ENCODE measurements around the gene INPP4B. TPM values are rescaled to one million over a fixed set of nuclear protein-coding genes. Genes with fewer than 3 reads are reported as not detected.

Gene INPP4B
- total and polyA plus RNA-seq, 2 donors from 2014 or later: 2.6 to 18.9 TPM

- Histone ChIP-seq H3K27ac (ENCODE audit: low read depth in 2 of 2, low read length in 2 of 2) (no peak overlapping the region), H3K27me3 (ENCODE audit: control insufficient read depth, insufficient read depth, low read length) (no peaks in the 10 kb centered on the region), H3K4me1 (ENCODE audit: control insufficient read depth in 2 of 3, insufficient read depth in 2 of 3, low read depth in 1 of 3, low read length in 3 of 3) (no peaks in the 10 kb centered on the region), H3K4me3 (ENCODE audit: low read length in 3 of 3) (no peak overlapping the region), H3K9ac (ENCODE audit: low read length in 3 of 3) (no peak overlapping the region), H3K36me3 (ENCODE audit: control insufficient read depth in 2 of 3, insufficient read depth in 3 of 3, low read length in 3 of 3) (no peaks in the 10 kb centered on the region), H3K9me3 (ENCODE audit: control insufficient read depth in 2 of 3, insufficient read depth in 1 of 3, low read length in 3 of 3) (peaks cover 0 to 4% (median 0%) of the 10 kb centered on the region in 3 donors)
- FAIRE-seq (no peak), DNase-seq (no peak)
- intact Hi-C loops (cut with DNase I): no loop called here
- TF ChIP-seq CTCF (IDR thresholded peaks at IDR 0.05; ENCODE audit: borderline replicate concordance, extremely low read depth, insufficient read depth): no peak
Measured at GRCh38 chr4:142065086-142065647, 780.9 kb downstream of the INPP4B start.

GRCh38 chr4:142064181-142064580 lies 781.9 kb downstream of the INPP4B start:
- H3K36me3 ChIP-seq (ENCODE audit: control insufficient read depth in 2 of 3, insufficient read depth in 3 of 3, low read length in 3 of 3): no peaks in the 10 kb centered on the region

GRCh38 chr4:142045996-142046395 lies 800.1 kb downstream of the INPP4B start:
- no peaks in the 10 kb centered on the region for H3K4me1 ChIP-seq (ENCODE audit: control insufficient read depth in 2 of 3, insufficient read depth in 2 of 3, low read depth in 1 of 3, low read length in 3 of 3)
- no peak for TF ChIP-seq CTCF (IDR thresholded peaks at IDR 0.05; ENCODE audit: borderline replicate concordance, extremely low read depth, insufficient read depth)
- intact Hi-C loops (cut with DNase I): no loop called here
- no peak overlapping the region for H3K4me3 ChIP-seq (ENCODE audit: low read length in 3 of 3)
- no peaks in the 10 kb centered on the region for H3K36me3 ChIP-seq (ENCODE audit: control insufficient read depth in 2 of 3, insufficient read depth in 3 of 3, low read length in 3 of 3)
- DNase-seq: no peak
- no peak overlapping the region for H3K9ac ChIP-seq (ENCODE audit: low read length in 3 of 3)
- H3K9me3 ChIP-seq (ENCODE audit: control insufficient read depth in 2 of 3, insufficient read depth in 1 of 3, low read length in 3 of 3): no peaks in the 10 kb centered on the region
- no peaks in the 10 kb centered on the region for H3K27me3 ChIP-seq (ENCODE audit: control insufficient read depth, insufficient read depth, low read length)
- no peak overlapping the region for H3K27ac ChIP-seq (ENCODE audit: low read depth in 2 of 2, low read length in 2 of 2)
- no peak for FAIRE-seq

More at GRCh38 chr4:142064181-142064580, 781.9 kb downstream of the INPP4B start:
- DNase-seq (no peak), FAIRE-seq (no peak)
- intact Hi-C loops (cut with DNase I): no loop called here
- Histone ChIP-seq H3K9ac (ENCODE audit: low read length in 3 of 3) (no peak overlapping the region), H3K27ac (ENCODE audit: low read depth in 2 of 2, low read length in 2 of 2) (no peak overlapping the region), H3K9me3 (ENCODE audit: control insufficient read depth in 2 of 3, insufficient read depth in 1 of 3, low read length in 3 of 3) (peaks cover 0 to 4% (median 0%) of the 10 kb centered on the region in 3 donors), H3K4me1 (ENCODE audit: control insufficient read depth in 2 of 3, insufficient read depth in 2 of 3, low read depth in 1 of 3, low read length in 3 of 3) (no peaks in the 10 kb centered on the region), H3K27me3 (ENCODE audit: control insufficient read depth, insufficient read depth, low read length) (no peaks in the 10 kb centered on the region), H3K4me3 (ENCODE audit: low read length in 3 of 3) (no peak overlapping the region)
- no peak for TF ChIP-seq CTCF (IDR thresholded peaks at IDR 0.05; ENCODE audit: borderline replicate concordance, extremely low read depth, insufficient read depth)

GRCh38 chr4:142044271-142044670 lies 801.8 kb downstream of the INPP4B start:
- H3K9me3 ChIP-seq (ENCODE audit: control insufficient read depth in 2 of 3, insufficient read depth in 1 of 3, low read length in 3 of 3): no peaks in the 10 kb centered on the region
- H3K4me3 ChIP-seq (ENCODE audit: low read length in 3 of 3): no peak overlapping the region
- H3K4me1 ChIP-seq (ENCODE audit: control insufficient read depth in 2 of 3, insufficient read depth in 2 of 3, low read depth in 1 of 3, low read length in 3 of 3): no peaks in the 10 kb centered on the region
- intact Hi-C loops (cut with DNase I): no loop called here
- no peak overlapping the region for H3K9ac ChIP-seq (ENCODE audit: low read length in 3 of 3)
- FAIRE-seq: no peak
- no peaks in the 10 kb centered on the region for H3K36me3 ChIP-seq (ENCODE audit: control insufficient read depth in 2 of 3, insufficient read depth in 3 of 3, low read length in 3 of 3)
- H3K27me3 ChIP-seq (ENCODE audit: control insufficient read depth, insufficient read depth, low read length): no peaks in the 10 kb centered on the region
- TF ChIP-seq CTCF (IDR thresholded peaks at IDR 0.05; ENCODE audit: borderline replicate concordance, extremely low read depth, insufficient read depth): no peak
- peak in 2 of 5 donors; percentile 8 to 12 for DNase-seq
- no peak overlapping the region for H3K27ac ChIP-seq (ENCODE audit: low read depth in 2 of 2, low read length in 2 of 2)
